SKM-1 treated with dmso at 0.1 percent for 144 hours (cell line): ENCODE measurements around the gene SLC6A8.
"Not testable (repeated sequence)": the region's sequence is repeated elsewhere in the genome, so short reads cannot be mapped to it uniquely, and the experiment has no call there.

Source experiments
- DNase-seq: peaks from one replicate; lab custom pipeline; 2025; ENCODE audit not compliant: unreplicated experiment; lab: John Stamatoyannopoulos, UW

Gene SLC6A8

DNA sequence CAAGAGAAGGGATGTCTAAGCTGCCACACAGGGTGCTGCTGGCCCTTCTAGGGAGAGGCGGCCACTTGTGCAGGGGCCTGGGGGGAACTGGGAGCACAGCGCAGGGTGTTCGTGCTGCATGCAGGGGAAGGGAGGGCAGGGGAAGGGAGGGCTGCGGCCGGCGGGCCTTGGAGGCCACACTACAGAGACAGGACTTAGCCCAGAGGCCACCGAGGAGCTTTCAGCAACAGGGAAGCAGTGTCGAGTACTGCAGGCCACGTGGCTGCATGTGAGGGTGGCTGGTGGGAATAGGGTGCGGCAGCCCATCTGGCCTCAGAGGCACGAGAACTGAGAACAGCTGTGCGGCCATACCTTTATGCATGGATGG lies 57.3 kb downstream of the SLC6A8 start:
- DNase-seq: not testable (repeated sequence)
